PC-3 (cell line): ENCODE measurements around the gene NOVA1. TPM values are rescaled to one million over a fixed set of nuclear protein-coding genes. Genes with fewer than 3 reads are reported as not detected.

Experiments
- ATAC-seq: fragments of 200-7000 bp; cut with Tn5 transposase; 2 replicates; pipeline ENCODE4 v1.9.1; 2020; ENCODE audit warnings: mild to moderate bottlenecking, moderate library complexity
- BruUV-seq: library from RNA; stranded (reverse); fragments of 400-500 nt; replicated peaks from 2 replicates; lab custom pipeline; 2021; lab: Mats Ljungman, UMichigan
- CTCF ChIA-PET: fragments of 300-600 bp; sonication (Branson Sonifier 250); formaldehyde crosslinking; loops from one replicate; lab custom pipeline; 2022; ENCODE audit warnings: antibody characterized with exemption; lab: Charles Lee
- POLR2A ChIA-PET: fragments of 300-600 bp; sonication (Branson Sonifier 250); formaldehyde crosslinking; loops from one replicate; lab custom pipeline; 2022; ENCODE audit warnings: antibody characterized with exemption; ENCODE audit not compliant: unreplicated experiment; lab: Charles Lee
- DNase-seq: peaks from one replicate; pipeline ENCODE4 v3.0.0-alpha.2; 2015
- H2AFZ ChIP-seq: fragments of 300-600 bp; sonication (generic); 2 replicates; pipeline ENCODE4 v1.6.0; 2016; ENCODE audit warnings: antibody characterized with exemption, low read length
- H3F3A ChIP-seq: fragments of 300-600 bp; sonication (generic); one replicate; pipeline ENCODE4 v1.6.0; 2017; ENCODE audit warnings: antibody characterized with exemption, low read length, control low read depth, mild to moderate bottlenecking; ENCODE audit not compliant: unreplicated experiment
- H3K27ac ChIP-seq: fragments of 300-600 bp; sonication (generic); 2 replicates; pipeline ENCODE4 v1.5.1; 2016; ENCODE audit warnings: mild to moderate bottlenecking, low read length
- H3K27me3 ChIP-seq: fragments of 300-600 bp; sonication (generic); 2 replicates; pipeline ENCODE4 v1.6.1; 2016; ENCODE audit warnings: low read length, mixed read lengths
- H3K36me3 ChIP-seq: fragments of 300-600 bp; sonication (generic); 2 replicates; pipeline ENCODE4 v1.6.1; 2016; ENCODE audit warnings: low read depth, mixed run types, low read length, mixed read lengths
- H3K4me1 ChIP-seq: fragments of 300-600 bp; sonication (generic); 2 replicates; pipeline ENCODE4 v1.5.1; 2016; ENCODE audit warnings: low read length; ENCODE audit not compliant: insufficient read depth
- H3K4me2 ChIP-seq: fragments of 300-600 bp; sonication (generic); 2 replicates; pipeline ENCODE4 v1.6.0; 2016; ENCODE audit warnings: low read length
- H3K4me3 ChIP-seq: fragments of 300-600 bp; sonication (generic); 2 replicates; pipeline ENCODE4 v1.5.1; 2016; ENCODE audit warnings: mild to moderate bottlenecking, low read length, mixed read lengths
- H3K79me2 ChIP-seq: fragments of 300-600 bp; sonication (generic); 2 replicates; pipeline ENCODE4 v1.6.1; 2017; ENCODE audit warnings: low read length, mixed read lengths
- H3K9ac ChIP-seq: fragments of 300-600 bp; sonication (generic); 2 replicates; pipeline ENCODE4 v1.6.0; 2016; ENCODE audit warnings: mild to moderate bottlenecking, low read length
- H3K9me2 ChIP-seq: fragments of 300-600 bp; sonication (generic); replicated peaks from 2 replicates; pipeline ENCODE4 v1.6.1; 2016; ENCODE audit warnings: mixed run types, low read length, mixed read lengths
- H3K9me3 ChIP-seq: fragments of 300-600 bp; sonication (generic); 2 replicates; pipeline ENCODE4 v1.6.1; 2016; ENCODE audit warnings: low read length, mixed read lengths
- H4K20me1 ChIP-seq: fragments of 300-600 bp; sonication (generic); 2 replicates; pipeline ENCODE4 v1.6.1; 2016; ENCODE audit warnings: low read length, mixed read lengths
- CTCF ChIP-seq: fragments of 300-600 bp; sonication (generic); conservative IDR thresholded peaks from 2 replicates; pipeline ENCODE4 v1.5.1; 2017; ENCODE audit warnings: antibody characterized with exemption, low read depth, mild to moderate bottlenecking, low read length
- EZH2 ChIP-seq: fragments of 300-600 bp; sonication (generic); IDR thresholded peaks from one replicate; pipeline ENCODE4 v1.6.1; 2017; ENCODE audit warnings: antibody characterized with exemption, mild to moderate bottlenecking, low read length; ENCODE audit not compliant: unreplicated experiment
- EZH2phosphoT487 ChIP-seq: fragments of 300-600 bp; sonication (generic); IDR thresholded peaks from 2 replicates; pipeline ENCODE4 v1.6.1; 2018; ENCODE audit warnings: mild to moderate bottlenecking, antibody characterized with exemption, low read length, borderline replicate concordance
- intact Hi-C: fragments of 100-400 bp; cut with micrococcal nuclease; formaldehyde crosslinking; loops from 2 replicates; pipeline ENCODE4 v1.9.0; 2023
- total RNA-seq: library from RNA; depleted of rRNA; stranded (reverse); fragments of >200 nt; gene quantifications from 2 replicates; pipeline ENCODE4 v1.2.3, GENCODE V29; 2014

NOVA1 gene
- total RNA-seq, 1 experiment from 2014 or later: 1.1 TPM

- Histone ChIP-seq H3F3A (no peaks in the 10 kb centered on the region), H3K9ac (no peak overlapping the region), H3K9me2 (no peaks in the 10 kb centered on the region), H3K27me3 (no peaks in the 10 kb centered on the region), H3K36me3 (no peaks in the 10 kb centered on the region), H3K9me3 (no peaks in the 10 kb centered on the region), H2AFZ (no peak overlapping the region), H3K4me2 (no peak overlapping the region), H3K79me2 (no peaks in the 10 kb centered on the region), H3K4me1 (no peaks in the 10 kb centered on the region), H3K4me3 (no peak overlapping the region), H4K20me1 (no peaks in the 10 kb centered on the region), H3K27ac (no peak overlapping the region)
- ChIA-PET POLR2A (no interaction called here), CTCF (no interaction called here)
- intact Hi-C loops: no loop called here
- no peak for DNase-seq
- no peak for ATAC-seq
- TF ChIP-seq CTCF (no peak), EZH2 (no peak), EZH2phosphoT487 (no peak)
- no TSS peak for BruUV-seq
Observed at GRCh38 chr14:26486922-26487321, 110.9 kb downstream of the NOVA1 start.

DNA sequence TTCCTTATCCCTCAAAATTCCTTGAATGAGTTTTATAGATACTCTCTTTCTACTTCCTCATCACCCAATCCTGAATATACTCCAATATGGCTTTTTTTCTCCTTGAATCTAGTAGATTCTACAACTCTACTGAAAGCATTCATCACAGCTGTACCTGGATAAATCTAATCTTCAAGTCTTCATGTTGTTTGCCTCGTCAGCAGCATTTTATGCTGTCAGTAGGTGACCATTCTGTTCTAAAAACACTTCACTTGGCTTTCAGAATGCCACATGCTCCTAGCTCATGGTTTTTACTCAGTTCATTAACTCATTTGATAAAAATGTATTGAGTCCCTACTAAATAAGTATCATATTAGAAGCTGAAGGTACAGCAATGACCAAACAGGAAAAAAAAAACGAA lies 113.3 kb downstream of the NOVA1 start:
- no peak overlapping the region for H3K4me3 ChIP-seq
- H3F3A ChIP-seq: no peaks in the 10 kb centered on the region
- no peak overlapping the region for H3K9ac ChIP-seq
- intact Hi-C loops: no loop called here
- ATAC-seq: no peak
- H3K27me3 ChIP-seq: no peaks in the 10 kb centered on the region
- BruUV-seq: no TSS peak
- H3K27ac ChIP-seq: no peak overlapping the region
- ChIA-PET POLR2A (no interaction called here), CTCF (no interaction called here)
- no peaks in the 10 kb centered on the region for H3K79me2 ChIP-seq
- TF ChIP-seq EZH2phosphoT487: no peak
- TF ChIP-seq CTCF: no peak
- no peak for TF ChIP-seq EZH2
- no peaks in the 10 kb centered on the region for H3K9me3 ChIP-seq
- H4K20me1 ChIP-seq: no peaks in the 10 kb centered on the region
- no peaks in the 10 kb centered on the region for H3K9me2 ChIP-seq
- no peaks in the 10 kb centered on the region for H3K4me1 ChIP-seq
- H3K4me2 ChIP-seq: no peak overlapping the region
- DNase-seq: no peak
- H3K36me3 ChIP-seq: no peaks in the 10 kb centered on the region
- H2AFZ ChIP-seq: no peak overlapping the region

GRCh38 chr14:26478967-26479366 lies 118.9 kb downstream of the NOVA1 start:
- CTCF ChIA-PET: no interaction called here
- Histone ChIP-seq H3K27ac (no peak overlapping the region), H3K4me1 (no peaks in the 10 kb centered on the region), H3K79me2 (no peaks in the 10 kb centered on the region), H3K9me2 (no peaks in the 10 kb centered on the region), H3F3A (no peaks in the 10 kb centered on the region), H4K20me1 (no peaks in the 10 kb centered on the region), H3K9me3 (no peaks in the 10 kb centered on the region), H3K27me3 (no peaks in the 10 kb centered on the region), H3K4me2 (no peak overlapping the region), H3K4me3 (no peak overlapping the region), H2AFZ (no peak overlapping the region), H3K36me3 (no peaks in the 10 kb centered on the region), H3K9ac (no peak overlapping the region)
- intact Hi-C loops: no loop called here
- POLR2A ChIA-PET: no interaction called here
- BruUV-seq: no TSS peak
- DNase-seq: no peak
- no peak for TF ChIP-seq EZH2
- no peak for TF ChIP-seq EZH2phosphoT487
- TF ChIP-seq CTCF: no peak
- ATAC-seq: no peak
